Natural killer cell (primary cell): ENCODE results near the gene DDX10. TPM values are rescaled to one million over a fixed set of nuclear protein-coding genes. Genes with fewer than 3 reads are reported as not detected.

Experiments
- ATAC-seq, 3 donors: fragments of 150-1000 bp in 2 of 3; fragments of 200-7000 bp in 1 of 3; cut with Tn5 transposase; 1 replicate in 1 of 3; 2 replicates in 2 of 3; pipeline ENCODE4 v1.10.0; 2021; ENCODE audit warnings: mild to moderate bottlenecking in 2 of 3, moderate library complexity in 2 of 3
- DNase-seq, 2 donors: peaks; one replicate each; pipeline versions ENCODE4 v3.0.0 to v3.0.0-alpha.2; 2013 to 2021; ENCODE audit warnings: mixed read lengths in 1 of 2
- H3K27ac ChIP-seq: one replicate; pipeline ENCODE4 v1.5.1; 2013; ENCODE audit warnings: mild to moderate bottlenecking, low read length
- H3K27me3 ChIP-seq: one replicate; pipeline ENCODE4 v1.6.1; 2013; ENCODE audit warnings: low read length; ENCODE audit not compliant: control insufficient read depth, insufficient read depth
- H3K36me3 ChIP-seq: one replicate; pipeline ENCODE4 v1.6.1; 2013; ENCODE audit warnings: low read length; ENCODE audit not compliant: control insufficient read depth, insufficient read depth
- H3K4me1 ChIP-seq: one replicate; pipeline ENCODE4 v1.6.1; 2013; ENCODE audit warnings: low read length; ENCODE audit not compliant: control insufficient read depth, insufficient read depth
- H3K4me3 ChIP-seq: one replicate; pipeline ENCODE4 v1.5.1; 2013; ENCODE audit warnings: low read length
- H3K9me3 ChIP-seq: one replicate; pipeline ENCODE4 v1.6.1; 2013; ENCODE audit warnings: low read length; ENCODE audit not compliant: control insufficient read depth, insufficient read depth
- H3K27ac Mint-ChIP-seq, 2 donors: one replicate each; pipeline ENCODE4 v1.8.0; 2022; ENCODE audit warnings: mild to moderate bottlenecking in 2 of 2, mixed read lengths in 2 of 2, moderate library complexity in 1 of 2
- H3K27me3 Mint-ChIP-seq, 2 donors: one replicate each; pipeline ENCODE4 v1.8.0; 2022; ENCODE audit warnings: low read depth in 2 of 2, mixed read lengths in 2 of 2
- H3K36me3 Mint-ChIP-seq: one replicate; pipeline ENCODE4 v1.8.0; 2022; ENCODE audit warnings: mixed read lengths
- H3K4me1 Mint-ChIP-seq, 2 donors: one replicate each; pipeline ENCODE4 v1.8.0; 2022; ENCODE audit warnings: mixed read lengths in 2 of 2
- H3K4me3 Mint-ChIP-seq: one replicate; pipeline ENCODE4 v1.8.0; 2022; ENCODE audit warnings: mild to moderate bottlenecking, moderate library complexity, mixed read lengths
- H3K9me3 Mint-ChIP-seq, 2 donors: one replicate each; pipeline ENCODE4 v1.8.0; 2022; ENCODE audit warnings: mixed read lengths in 2 of 2
- CTCF ChIP-seq: fragments of 200-600 bp; IDR thresholded peaks from one replicate; pipeline ENCODE4 v1.8.0; 2022; ENCODE audit warnings: antibody characterized with exemption
- WGBS: methylation state at CpG from one replicate; pipeline ENCODE4 v1.1.7; 2013; ENCODE audit warnings: missing lambda C conversion rate; ENCODE audit not compliant: insufficient coverage; 5-methylcytosine and 5-hydroxymethylcytosine counted together
- intact Hi-C: fragments of 100-400 bp; cut with micrococcal nuclease; formaldehyde crosslinking; loops from one replicate; pipeline ENCODE4 v1.14.2; 2022
- total RNA-seq, 4 donors: library from RNA; stranded (reverse); fragments of 120-200 nt in 1 of 4; gene quantifications; one replicate each; pipeline versions ENCODE4 v1.2.3 to v1.2.4, GENCODE V29; 2013 to 2022

The DDX10 gene
- total RNA-seq, 3 donors from 2014 or later (not counting 1 experiment from before 2014, with no cell fraction given), result 23.4 to 30.9 (median 24.9) TPM

GRCh38 chr11:108847298-108847990 is 182.6 kb downstream of the DDX10 start:
- ATAC-seq (no peak), DNase-seq (no peak)
- H3K27me3 ChIP-seq, result no peaks in the 10 kb centered on the region
- H3K4me1 Mint-ChIP-seq, result no peaks in the 10 kb centered on the region
- H3K4me3 ChIP-seq, result no peak overlapping the region
- H3K4me1 ChIP-seq, result no peaks in the 10 kb centered on the region
- no peaks in the 10 kb centered on the region for H3K36me3 Mint-ChIP-seq
- no peaks in the 10 kb centered on the region for H3K27me3 Mint-ChIP-seq
- no peaks in the 10 kb centered on the region for H3K9me3 Mint-ChIP-seq
- TF ChIP-seq CTCF, result no peak
- intact Hi-C loops, result no loop called here
- H3K4me3 Mint-ChIP-seq, result no peak overlapping the region
- no peaks in the 10 kb centered on the region for H3K36me3 ChIP-seq
- H3K27ac ChIP-seq, result no peak overlapping the region
- H3K27ac Mint-ChIP-seq, result no peak overlapping the region
- WGBS, result 100% methylated on average over 2 of the region's 3 CpGs
- H3K9me3 ChIP-seq, result no peaks in the 10 kb centered on the region

GRCh38 chr11:108851781-108852180 is 186.9 kb downstream of the DDX10 start:
- no peak overlapping the region for H3K27ac Mint-ChIP-seq
- H3K4me1 ChIP-seq, result peaks cover 5% of the 10 kb centered on the region

GRCh38 chr11:108852701-108853100 is 187.8 kb downstream of the DDX10 start:
- Histone ChIP-seq H3K4me3 (no peak overlapping the region), H3K36me3 (no peaks in the 10 kb centered on the region), H3K27me3 (no peaks in the 10 kb centered on the region), H3K9me3 (no peaks in the 10 kb centered on the region), H3K27ac (no peak overlapping the region), H3K4me1 (peaks cover 5% of the 10 kb centered on the region)
- no peaks in the 10 kb centered on the region for H3K27me3 Mint-ChIP-seq
- no peak for ATAC-seq
- H3K9me3 Mint-ChIP-seq, result no peaks in the 10 kb centered on the region
- H3K27ac Mint-ChIP-seq, result peak overlapping the region in 1 of 2 donors; percentile 22
- 100% methylated on average over 1 of the region's 1 CpG for WGBS
- H3K4me1 Mint-ChIP-seq, result peaks cover 17% of the 10 kb centered on the region in 2 donors
- intact Hi-C loops, result no loop called here
- no peak overlapping the region for H3K4me3 Mint-ChIP-seq
- no peak for TF ChIP-seq CTCF
- no peaks in the 10 kb centered on the region for H3K36me3 Mint-ChIP-seq
- no peak for DNase-seq

More at GRCh38 chr11:108851781-108852180, 186.9 kb downstream of the DDX10 start:
- intact Hi-C loops, result no loop called here
- no peak for TF ChIP-seq CTCF
- Mint-ChIP-seq H3K4me3 (no peak overlapping the region), H3K27me3 (no peaks in the 10 kb centered on the region), H3K36me3 (no peaks in the 10 kb centered on the region), H3K4me1 (peaks cover 17% of the 10 kb centered on the region in 2 donors), H3K9me3 (no peaks in the 10 kb centered on the region)
- Histone ChIP-seq H3K27ac (no peak overlapping the region), H3K36me3 (no peaks in the 10 kb centered on the region), H3K9me3 (no peaks in the 10 kb centered on the region), H3K27me3 (no peaks in the 10 kb centered on the region), H3K4me3 (no peak overlapping the region)
- DNase-seq (no peak), ATAC-seq (no peak)

- TF ChIP-seq CTCF, result no peak
- Mint-ChIP-seq H3K4me1 (peaks cover 17% of the 10 kb centered on the region in 2 donors), H3K9me3 (no peaks in the 10 kb centered on the region), H3K36me3 (no peaks in the 10 kb centered on the region), H3K4me3 (no peak overlapping the region), H3K27ac (peak overlapping the region; percentile 88 to 92), H3K27me3 (no peaks in the 10 kb centered on the region)
- Histone ChIP-seq H3K4me3 (no peak overlapping the region), H3K27me3 (no peaks in the 10 kb centered on the region), H3K27ac (no peak overlapping the region), H3K9me3 (no peaks in the 10 kb centered on the region), H3K4me1 (peaks cover 5% of the 10 kb centered on the region), H3K36me3 (no peaks in the 10 kb centered on the region)
- WGBS, result no CpG with 5 or more reads among the region's 4 CpGs
- ATAC-seq (no peak), DNase-seq (no peak)
- intact Hi-C loops, result no loop called here
Observed at GRCh38 chr11:108853151-108853550, 188.3 kb downstream of the DDX10 start.
